Erythroblast (primary cell): Measurements from ENCODE around the gene OGFOD1.

Experiments
- GATA1 ChIP-seq: IDR thresholded peaks from 2 replicates; pipeline ENCODE4 v1.6.1; 2011; ENCODE audit warnings: low read depth, mild to moderate bottlenecking, control low read depth, low read length, moderate library complexity
- POLR2A ChIP-seq: IDR thresholded peaks from 2 replicates; pipeline ENCODE4 v1.6.1; 2011; ENCODE audit warnings: mild to moderate bottlenecking, low read length

GRCh38 chr16:56413381-56413780, 38.0 kb upstream of the OGFOD1 start:
- TF ChIP-seq POLR2A (no peak), GATA1 (no peak)
